ENCODE measurements around the gene HOXB1. TPM values are rescaled to one million over a fixed set of nuclear protein-coding genes. Genes with fewer than 3 reads are reported as not detected.

Gene HOXB1
- total RNA-seq: not detected in 2 replicates

DNA sequence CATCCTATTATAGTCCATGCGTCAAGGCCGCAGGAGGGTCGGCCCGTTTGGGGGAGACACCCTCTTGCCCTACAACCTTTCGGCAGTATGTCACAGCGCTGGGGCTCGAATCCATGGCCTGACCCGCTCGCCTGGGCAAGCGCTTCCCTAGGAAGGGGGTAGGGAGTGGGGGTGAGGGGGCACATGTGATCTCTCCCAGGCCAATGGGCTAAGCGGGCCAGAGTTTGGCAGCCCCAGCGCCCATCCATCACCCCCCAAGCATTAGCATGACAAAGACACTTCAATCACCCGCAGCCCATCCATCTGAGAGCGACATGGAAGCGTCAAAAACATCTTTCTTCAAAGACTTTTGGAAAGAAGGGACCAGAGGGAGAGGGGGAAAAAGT lies at the start of gene HOXB1:
TSS of gene HOXB1 (minus strand) at position 125 of the 386 bp plus-strand sequence. CDS start at position 18, 107 bp downstream.

DNA sequence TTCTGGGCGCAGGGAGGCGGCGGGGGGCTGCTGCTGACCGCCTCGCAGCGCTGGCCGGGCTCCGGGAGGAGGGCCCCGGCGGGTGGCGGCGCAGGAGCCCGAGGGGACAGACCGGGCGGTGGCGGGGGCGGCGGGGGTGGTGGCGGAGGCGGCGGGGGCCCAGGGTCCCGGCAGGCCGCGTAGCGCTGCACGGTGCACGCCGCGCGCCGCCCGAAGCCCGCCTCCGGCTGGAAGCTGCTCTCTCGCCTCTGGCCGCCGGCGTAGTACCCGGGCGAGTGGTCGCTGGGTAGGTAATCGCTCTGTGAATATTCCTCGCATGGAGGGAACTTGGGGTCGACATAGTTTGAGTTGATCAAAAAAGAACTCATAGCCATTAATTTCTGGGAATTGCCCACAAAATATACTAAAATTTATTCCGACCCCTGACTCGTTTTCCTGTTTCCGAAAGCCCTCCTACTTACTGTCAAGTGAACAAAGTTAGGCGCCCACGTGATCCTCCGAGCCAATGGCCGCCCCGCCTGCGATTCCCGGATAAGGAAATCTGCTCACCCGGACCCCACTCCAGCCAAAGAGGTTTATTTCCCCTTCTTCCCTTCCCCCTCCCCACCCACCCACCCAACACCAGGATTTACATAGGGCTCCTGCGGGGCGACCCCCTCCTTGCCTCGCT lies 47.3 kb upstream of the HOXB1 start, which contains the start of gene HOXB4:
TSS of gene HOXB4 (minus strand) at position 405 of the 670 bp plus-strand sequence. CDS start at position 374, 31 bp downstream.

DNA sequence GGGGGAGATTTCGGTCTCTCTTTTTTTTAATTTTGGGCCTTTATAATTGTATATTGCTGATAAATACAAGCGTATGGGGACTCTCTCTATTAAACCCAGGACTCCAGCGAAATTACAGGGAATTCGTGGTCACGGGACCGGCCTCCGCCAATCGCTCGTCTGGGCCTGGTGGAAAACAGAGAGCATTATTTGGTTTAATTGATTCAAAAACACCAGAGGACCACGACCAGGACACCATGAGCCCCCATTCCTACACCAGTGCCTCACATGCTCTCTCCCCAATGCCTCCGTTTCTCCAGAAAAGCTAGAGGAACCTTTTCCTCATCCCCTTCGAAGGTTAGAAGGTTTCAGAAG lies 14.2 kb upstream of the HOXB1 start, which contains the start of gene HOXB2:
TSS of gene HOXB2 (minus strand) at position 88 of the 354 bp plus-strand sequence. CDS start 198 bp downstream, outside the sequence.

Other genes with a start within 250 kb of the HOXB1 start
- gene SKAP1, start 100.8 kb downstream of the HOXB1 start, total RNA-seq: 2.2 TPM in 1 of 2 replicates, not detected in the other
- gene HOXB2, start 14.1 kb upstream of the HOXB1 start, total RNA-seq: 1.5 and 2.9 TPM in 2 replicates
- 0.21 and 0.48 TPM in 2 replicates for gene HOXB4, start 47.3 kb upstream of the HOXB1 start, total RNA-seq
- 0.43 and 2.7 TPM in 2 replicates for gene HOXB3, start 59.2 kb upstream of the HOXB1 start, total RNA-seq
- gene HOXB5, start 62.8 kb upstream of the HOXB1 start, total RNA-seq: not detected in 2 replicates
- 0.21 and 3.4 TPM in 2 replicates for gene HOXB6, start 74.0 kb upstream of the HOXB1 start, total RNA-seq
- 0.21 and 1.4 TPM in 2 replicates for gene HOXB7, start 80.0 kb upstream of the HOXB1 start, total RNA-seq
- gene HOXB8, start 84.3 kb upstream of the HOXB1 start, total RNA-seq: 1.2 TPM in 1 of 2 replicates, not detected in the other
- gene HOXB9, start 95.3 kb upstream of the HOXB1 start, total RNA-seq: 2.9 TPM in 1 of 2 replicates, not detected in the other
- gene PRAC1, start 191.5 kb upstream of the HOXB1 start, total RNA-seq: not detected in 2 replicates
- not detected in 2 replicates for gene PRAC2, start 192.2 kb upstream of the HOXB1 start, total RNA-seq
- gene HOXB13, start 197.7 kb upstream of the HOXB1 start, total RNA-seq: 0.24 TPM in 1 of 2 replicates, not detected in the other